HG02588 (cell line): Measurements from ENCODE around the gene PIN4.
"Not testable (repeated sequence)": the region's sequence is repeated elsewhere in the genome, so short reads cannot be mapped to it uniquely, and the experiment has no call there.

Experiments used
- ATAC-seq: cut with Tn5 transposase; IDR thresholded peaks from one replicate; pipeline ENCODE4 v1.9.1; 2021; ENCODE audit warnings: mild to moderate bottlenecking, moderate library complexity; ENCODE audit not compliant: unreplicated experiment

PIN4 gene

DNA sequence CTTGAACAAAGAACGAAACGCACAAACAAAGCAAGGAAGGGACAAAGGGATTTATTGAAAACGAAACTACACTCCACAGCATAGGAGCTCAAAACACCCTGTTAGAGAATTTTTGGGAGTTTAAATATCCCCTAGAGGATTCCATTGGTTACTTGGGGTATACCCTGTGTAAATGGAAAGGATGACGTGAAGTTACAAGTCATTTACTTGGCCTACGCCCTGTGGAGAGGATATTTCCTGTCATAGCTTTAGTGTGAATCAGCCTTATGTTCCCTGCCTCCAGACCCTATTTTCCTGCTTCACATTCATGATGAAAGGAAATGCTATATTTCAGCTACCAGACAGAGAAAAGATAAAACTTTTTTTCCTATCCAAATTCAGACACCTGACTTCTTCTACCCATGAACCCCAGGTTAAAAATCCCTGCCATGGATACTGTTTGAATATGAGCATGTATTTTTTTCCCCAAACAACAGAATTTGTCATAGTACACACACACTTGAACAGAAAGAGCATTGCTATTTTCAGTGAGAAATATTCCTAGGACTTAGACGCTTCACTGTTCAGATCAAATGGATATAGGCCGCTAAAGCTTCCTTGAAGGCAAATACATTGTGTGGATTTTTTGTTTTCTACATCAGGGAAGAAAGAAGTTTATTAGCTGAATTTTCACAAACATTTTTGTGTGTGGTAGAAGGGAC is 20.4 kb downstream of the PIN4 start:
- no peak for ATAC-seq

DNA sequence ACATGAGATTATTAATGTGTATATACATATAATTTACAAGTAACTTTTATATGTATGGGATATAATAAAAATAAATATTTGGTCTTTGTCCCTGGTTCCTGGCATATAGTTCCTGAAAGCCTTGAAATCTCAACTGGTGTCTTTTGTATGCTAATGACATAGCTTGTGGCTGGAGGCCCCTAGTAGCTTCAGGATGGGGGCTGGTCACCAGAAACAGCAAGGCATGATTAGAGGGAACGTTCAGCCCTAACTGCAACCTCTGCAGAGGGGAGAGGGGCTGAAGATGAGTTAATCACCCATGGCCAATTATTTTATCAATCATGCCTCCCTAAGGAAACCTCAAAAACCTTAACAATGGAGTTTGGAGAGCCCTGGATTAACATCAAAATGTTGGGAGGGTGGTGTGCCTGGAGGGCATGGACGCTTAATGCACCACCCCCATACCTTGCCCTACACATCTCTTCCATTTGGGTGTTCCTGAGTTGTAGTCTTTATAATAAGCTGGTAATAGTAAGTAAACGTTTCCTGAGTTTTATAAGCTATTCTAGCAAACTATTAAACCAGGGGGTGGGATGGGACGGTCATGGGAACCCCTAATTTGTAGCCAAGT is 21.3 kb downstream of the PIN4 start:
- ATAC-seq = no peak

DNA sequence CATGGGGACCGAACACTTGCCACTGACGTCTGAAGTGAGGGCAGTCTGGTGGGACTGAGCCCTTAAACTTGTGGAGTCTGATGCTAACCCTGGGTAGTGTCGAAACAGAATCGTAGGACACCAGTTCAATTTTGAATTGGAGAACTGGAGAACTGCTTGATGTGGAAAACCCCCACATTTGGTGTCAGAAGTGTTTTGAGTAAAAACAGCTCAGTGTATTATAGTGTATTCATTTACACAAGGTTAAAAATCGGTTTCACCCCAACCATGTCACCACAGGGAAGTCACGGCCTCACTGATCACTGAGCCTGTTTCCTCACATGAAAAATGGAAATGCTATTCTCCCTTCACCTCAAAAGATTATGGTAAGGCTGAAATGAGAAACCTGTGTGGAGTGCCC is 21.9 kb downstream of the PIN4 start:
- ATAC-seq = peak; percentile 91

DNA sequence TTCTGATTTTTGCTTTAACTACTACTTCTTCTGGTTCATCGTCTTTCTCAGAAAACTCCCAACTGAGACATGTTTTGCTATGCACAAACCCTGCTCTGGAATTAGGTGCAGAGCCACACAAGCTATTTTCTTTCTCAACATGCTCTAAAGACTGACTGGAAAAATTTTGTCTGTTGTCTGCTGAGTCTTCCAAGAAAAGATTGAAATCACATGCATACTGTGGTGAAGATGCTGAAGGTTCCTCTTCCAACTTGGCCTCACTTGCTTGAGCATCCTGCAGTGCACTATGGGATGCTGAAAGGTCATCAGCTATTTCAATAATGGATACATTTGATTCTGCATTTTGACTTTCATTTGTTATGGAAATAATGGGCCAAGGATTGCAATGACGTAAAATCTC is 24.1 kb downstream of the PIN4 start:
- no peak for ATAC-seq

DNA sequence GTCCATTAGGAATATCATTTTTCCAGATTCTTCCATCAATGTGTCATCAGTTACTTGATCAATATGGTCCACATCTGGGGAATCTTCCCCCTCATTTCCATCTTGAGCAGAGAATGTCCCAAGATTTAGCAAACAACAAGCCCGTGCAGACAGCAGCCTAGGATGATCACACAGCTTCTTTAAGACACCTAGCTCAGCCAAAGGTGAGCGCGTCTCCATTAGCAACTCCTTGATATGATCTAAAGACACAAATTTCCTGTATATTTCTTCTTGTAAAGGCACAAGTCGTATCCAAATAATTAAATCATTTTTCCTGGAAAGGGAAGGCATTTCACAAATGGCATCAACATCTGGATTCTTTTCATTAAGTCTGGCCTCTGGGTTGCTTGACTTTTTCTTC is 25.8 kb downstream of the PIN4 start:
- ATAC-seq = no peak

DNA sequence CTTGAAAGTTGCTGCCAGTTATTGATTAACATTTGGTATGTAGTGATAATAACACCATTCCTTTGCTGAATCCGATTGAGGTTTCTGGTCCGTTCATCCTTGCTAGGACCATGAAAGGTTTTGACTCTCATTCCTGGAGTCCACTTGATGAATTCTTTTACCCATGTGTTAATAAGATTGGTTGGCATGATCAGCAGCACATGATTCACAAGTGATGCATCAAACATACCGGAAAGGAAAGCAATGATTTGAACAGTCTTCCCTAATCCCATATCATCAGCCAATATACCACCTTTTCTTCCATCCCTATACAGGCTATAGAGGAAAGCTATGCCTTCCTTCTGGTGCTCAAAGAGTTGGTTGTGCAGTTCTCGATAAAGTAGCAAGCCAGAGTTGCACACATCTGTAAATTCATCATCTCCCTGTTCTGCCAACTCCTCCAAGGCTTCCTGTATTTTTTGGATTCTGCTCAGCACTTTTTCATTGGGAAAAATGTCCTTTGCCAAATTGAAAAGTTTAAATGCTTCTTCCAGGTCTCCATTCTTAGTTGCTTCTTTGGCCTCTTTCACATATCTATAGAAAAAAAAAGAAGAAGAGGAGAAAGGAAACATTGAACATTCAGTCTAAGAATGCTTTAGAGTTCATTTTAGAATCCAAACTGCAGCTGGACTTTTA is 26.7 kb downstream of the PIN4 start:
- no peak for ATAC-seq

DNA sequence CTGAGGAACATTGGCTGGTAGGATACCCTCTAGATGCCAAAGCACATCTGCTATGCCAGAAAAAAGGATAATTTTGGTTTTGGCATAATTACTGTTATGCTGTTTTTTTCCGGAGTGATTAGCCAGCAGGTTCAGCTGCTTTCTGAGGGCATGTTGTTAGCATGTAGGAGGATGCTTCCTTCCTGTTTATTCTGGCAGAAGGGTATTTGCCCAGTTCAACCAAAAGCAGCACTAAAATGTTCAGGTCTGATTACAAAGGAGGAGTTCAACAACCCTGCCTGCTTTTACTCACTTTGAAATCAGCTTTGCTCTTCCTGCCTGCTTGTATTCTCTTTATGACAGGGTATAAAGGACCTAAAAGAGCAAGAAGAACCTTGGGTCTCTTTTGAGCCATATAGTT is 35.4 kb downstream of the PIN4 start:
- no peak for ATAC-seq

DNA sequence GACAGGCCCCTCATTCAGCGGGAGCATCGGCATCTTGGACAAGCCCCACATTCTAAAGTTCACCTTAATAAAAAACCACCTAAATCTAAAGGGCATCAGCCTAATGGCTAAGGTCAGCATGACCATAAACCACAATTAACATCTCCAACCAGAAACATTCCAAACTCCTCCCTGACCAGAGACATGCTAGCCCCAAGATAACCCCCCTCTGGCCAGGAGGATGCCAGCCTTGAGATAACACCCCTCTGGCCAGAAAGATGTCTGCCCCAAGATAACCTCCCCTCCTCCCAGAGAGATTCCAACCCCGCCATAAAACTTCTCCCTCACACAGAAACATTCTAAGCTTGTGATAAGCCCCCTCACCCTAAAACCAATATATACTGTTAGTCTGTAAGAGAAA is 38.8 kb downstream of the PIN4 start:
- ATAC-seq = not testable (repeated sequence)

DNA sequence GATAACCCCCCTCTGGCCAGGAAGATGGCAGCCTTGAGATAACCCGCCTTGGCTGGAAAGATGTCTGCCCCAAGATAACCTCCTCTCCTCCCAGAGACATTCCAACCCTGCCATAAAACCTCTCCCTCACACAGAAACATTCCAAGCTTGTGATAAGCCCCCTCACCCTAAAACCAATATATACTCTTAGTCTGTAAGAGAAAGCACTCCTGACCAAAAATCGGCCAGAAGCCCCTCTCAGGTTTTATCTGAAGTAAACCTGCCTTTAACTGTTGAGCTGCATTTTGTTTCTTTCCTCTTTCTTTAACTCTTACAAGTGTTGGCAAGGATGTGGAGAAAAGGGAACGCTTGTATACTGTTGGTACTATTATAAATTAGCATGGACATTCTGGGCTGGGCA is 48.7 kb downstream of the PIN4 start:
- ATAC-seq = no peak

DNA sequence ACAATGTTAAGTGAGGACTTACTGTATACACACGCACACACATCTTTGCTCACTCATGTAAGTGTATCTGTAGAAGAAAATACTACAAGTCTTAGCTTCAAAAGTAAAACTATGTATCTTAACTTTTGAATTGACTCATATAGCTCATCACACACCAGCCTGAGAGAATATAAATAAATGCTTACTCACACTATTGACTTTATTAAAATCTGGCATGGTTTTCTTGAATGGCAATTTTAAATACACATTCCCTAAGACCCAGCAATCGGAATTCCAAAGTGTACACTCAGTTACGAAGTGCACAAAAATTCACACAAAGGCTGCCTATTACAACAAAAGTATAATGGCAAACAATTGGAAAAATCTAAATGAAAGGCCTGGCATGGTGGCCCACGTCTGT is 55.3 kb downstream of the PIN4 start:
- no peak for ATAC-seq

DNA sequence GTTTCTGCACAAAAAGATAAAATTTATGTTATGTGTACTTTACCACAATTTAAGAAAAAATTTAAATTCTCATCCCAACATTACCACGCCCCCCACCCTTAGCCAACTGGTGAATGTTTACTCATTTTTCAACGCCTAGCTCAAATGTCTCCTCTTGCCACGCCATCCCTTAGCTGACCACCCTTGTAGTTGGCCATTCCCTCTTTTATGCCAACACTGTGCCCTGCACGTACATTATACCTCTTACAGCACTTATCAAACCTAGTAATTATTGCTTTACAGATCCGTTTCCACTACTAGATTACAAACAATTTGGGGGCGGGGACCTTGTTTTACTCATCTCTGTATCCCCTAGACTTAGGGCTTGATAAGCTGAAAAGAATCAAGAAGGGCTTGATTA is 56.6 kb downstream of the PIN4 start:
- ATAC-seq = no peak

DNA sequence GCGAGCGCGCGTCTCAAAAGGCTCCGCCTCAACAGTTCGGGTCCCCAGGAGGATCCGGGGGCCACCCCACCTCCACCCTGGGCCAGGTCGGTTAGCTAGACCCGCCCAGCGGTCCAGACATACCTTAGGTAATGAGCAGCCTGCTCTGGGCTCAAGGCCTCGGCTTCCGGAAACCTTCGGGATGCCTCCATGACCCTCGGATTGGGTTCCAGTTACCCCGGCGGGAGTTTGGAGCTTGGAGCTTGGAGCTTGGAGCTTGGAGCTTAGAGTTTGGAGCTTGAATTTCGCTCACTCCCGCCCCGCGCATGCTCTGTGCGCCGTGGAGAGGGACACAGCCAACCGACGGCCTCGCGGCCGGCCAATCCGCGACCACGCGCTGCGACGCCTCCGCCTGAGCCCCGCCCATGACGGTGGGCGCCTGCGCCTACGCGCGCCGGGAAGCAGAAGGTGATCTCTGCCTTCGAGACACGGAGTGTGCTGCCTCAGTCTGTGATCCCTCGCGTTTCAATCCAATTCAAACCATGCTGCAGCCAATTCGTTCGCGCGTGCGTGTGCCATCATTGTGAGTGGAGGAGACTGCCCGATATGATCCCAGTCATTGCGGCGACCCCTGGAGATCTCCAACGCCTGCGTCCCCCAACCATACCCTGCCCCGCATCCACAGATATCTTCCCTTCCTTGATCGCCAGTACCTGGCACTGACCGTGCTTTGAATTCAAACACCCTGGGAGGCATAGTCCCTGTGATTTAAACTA is 57.3 kb downstream of the PIN4 start, which contains the start of gene ERCC6L:
Gene ERCC6L (minus strand): TSS at position 307 of the 755 bp plus-strand sequence. CDS start 116 bp downstream, at position 191.
- ATAC-seq = peak; percentile 99

DNA sequence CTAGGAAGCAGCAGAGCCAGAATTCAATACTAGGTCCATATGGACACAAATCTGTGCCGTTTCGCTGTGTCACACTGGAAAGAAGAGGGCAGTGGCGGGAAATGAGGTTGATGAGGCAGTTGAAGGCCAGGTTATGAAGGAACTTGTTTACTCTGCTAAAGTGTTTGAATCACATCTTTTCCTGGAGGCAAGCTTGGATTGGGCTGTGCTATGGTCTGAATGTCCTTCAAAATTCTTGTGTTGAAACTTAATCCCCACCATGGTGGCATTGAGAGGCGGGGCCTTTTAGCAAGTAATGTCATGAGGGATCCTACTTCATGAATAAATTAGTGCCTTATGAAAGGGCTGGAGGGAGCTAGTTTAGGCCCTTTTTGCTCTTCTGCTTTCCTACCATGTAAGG is 59.4 kb downstream of the PIN4 start:
- ATAC-seq = no peak

DNA sequence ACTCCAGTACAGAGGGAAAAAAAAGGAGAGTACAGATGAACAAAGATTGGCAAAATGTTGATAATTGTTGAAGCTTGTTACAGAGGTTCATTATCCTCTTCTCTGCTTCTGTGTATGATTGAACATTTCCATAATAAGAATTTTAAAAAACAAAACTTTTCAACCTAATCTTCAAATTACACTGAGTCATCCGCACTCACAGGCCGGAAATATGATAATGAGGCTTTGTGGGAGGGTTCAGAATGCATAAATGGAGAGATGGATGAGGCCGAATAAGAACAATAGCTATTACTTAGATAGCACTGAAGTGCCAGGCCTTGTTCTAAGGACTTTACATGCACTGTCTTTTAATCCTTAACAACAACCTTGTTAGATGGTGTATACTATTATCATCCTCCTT is 61.9 kb downstream of the PIN4 start:
- ATAC-seq = no peak

DNA sequence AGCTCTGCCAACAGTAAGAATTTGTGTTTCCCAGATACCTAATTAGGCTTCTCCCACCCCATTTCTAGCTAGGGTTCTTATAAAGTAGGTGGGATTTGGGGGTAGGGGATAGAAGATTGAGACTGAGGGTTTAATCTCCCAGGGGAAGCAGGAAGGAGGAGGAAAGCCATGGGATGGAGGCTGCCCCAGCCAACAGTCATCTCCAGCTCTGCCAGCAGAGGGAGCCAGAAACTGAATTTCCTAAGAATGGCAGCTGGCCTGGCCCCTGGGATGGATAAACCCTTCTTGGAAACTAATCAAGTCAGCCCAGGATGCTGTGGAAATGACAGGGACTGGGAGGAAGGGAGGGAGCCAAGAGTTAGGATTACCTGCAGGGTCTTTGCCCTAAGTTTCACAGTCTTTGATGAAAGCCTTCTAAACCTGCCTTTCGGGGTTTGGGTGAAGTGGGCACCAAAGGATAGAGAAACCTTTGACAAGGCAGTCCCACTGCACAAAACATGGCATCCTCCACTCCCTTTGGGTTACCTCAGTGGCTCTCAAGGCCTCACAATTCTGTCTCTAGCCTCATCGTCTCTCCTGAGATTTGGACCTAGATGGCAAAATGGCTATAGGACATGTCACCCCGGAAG is 64.0 kb downstream of the PIN4 start:
- ATAC-seq = no peak

DNA sequence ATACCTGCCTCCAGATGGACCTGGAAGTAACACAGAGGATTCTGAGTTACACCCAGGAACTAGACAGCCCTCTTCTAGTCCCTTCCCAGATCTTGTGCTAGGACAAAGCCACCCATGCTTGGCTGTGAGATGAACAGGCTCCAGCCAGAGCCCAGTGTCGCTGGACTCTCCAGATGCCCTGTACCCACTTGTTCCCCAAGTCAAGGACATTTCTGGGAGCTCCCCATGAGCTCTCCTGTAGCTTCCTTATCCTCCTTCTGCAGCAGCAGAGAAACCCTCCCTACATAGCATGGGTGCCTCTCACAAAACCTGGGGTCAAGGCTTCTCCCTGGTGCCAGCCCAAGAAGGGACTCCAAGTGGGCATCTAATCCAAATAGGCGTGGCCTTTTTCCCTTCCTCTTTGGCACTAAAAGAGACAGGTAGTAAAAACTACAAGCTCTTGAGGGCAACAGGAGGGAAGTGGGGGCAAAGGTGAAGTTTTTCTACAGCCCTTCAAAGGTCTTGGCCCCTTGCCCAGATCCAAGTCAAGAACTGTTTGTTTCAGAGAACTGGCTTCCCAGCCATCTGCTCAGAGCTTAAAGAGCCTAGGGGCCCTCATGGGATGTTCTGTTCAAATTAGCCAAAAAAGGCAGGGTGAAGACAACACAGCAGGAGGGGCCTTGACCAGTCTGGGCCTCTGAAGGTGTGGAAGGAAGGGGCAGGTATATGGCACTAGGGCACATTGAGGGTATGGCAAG is 65.8 kb downstream of the PIN4 start:
- no peak for ATAC-seq
